Measurements from ENCODE around the gene TMEM245. TPM values are rescaled to one million over a fixed set of nuclear protein-coding genes. Genes with fewer than 3 reads are reported as not detected.
"Not testable (repeated sequence)": the region's sequence is repeated elsewhere in the genome, so short reads cannot be mapped to it uniquely, and the experiment has no call there.

The TMEM245 gene
- polyA plus RNA-seq, 3 donors from 2014 or later = 13.1 to 29.8 (median 20.8) TPM

DNA sequence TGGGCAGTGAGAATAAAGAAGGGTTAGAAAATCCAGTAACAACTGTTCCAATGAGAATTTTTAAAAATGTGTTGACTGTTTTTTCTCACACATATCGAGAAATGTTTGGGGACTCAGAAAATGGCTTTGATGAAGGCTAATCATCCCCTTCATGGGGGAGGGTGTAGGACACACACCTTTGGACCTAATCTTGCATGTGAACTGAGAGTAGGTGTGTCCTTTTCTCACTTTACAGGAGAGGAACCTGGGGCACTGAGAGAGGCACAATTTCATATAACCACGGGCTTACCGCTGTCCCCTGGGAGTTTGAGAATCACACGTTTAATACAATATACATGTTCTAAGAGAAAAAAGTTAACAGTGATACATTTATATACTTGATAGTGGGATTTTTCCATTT is 30.0 kb upstream of the TMEM245 start:
- H3K27ac Mint-ChIP-seq = no peak overlapping the region
- no peaks in the 10 kb centered on the region for H3K36me3 Mint-ChIP-seq
- H3K4me3 Mint-ChIP-seq = no peak overlapping the region
- peaks cover 8 to 16% (median 11%) of the 10 kb centered on the region in 6 donors for H3K9me3 Mint-ChIP-seq
- DNase-seq = no peak
- H3K27me3 Mint-ChIP-seq (ENCODE audit: low read depth in 3 of 3) = peaks cover 0 to 6% (median 0%) of the 10 kb centered on the region in 3 donors
- no peaks in the 10 kb centered on the region for H3K4me1 Mint-ChIP-seq

DNA sequence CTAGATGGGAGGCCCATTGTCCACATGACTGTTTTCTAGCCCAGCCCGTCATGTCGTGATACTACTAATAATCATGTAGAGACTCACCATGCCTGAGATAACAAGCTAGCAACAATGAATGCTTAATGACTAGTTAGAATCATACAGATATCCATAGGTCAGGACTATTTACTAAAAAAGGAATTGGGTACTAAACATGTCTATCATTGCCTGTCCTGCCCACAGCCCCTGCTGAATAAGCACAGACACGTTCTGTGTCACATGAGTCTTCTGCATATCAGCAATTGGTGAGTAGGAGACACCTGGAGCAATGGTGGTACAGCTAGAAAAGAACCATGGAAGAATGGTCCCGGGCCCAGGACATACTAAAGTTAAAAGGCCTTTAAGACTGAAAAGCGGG is 29.3 kb upstream of the TMEM245 start:
- Mint-ChIP-seq H3K27me3 (ENCODE audit: low read depth in 3 of 3) (peaks cover 0 to 6% (median 0%) of the 10 kb centered on the region in 3 donors), H3K4me1 (peaks cover 1 to 3% of the 10 kb centered on the region in 2 donors), H3K4me3 (no peak overlapping the region), H3K9me3 (peaks cover 8 to 13% (median 11%) of the 10 kb centered on the region in 6 donors), H3K36me3 (no peaks in the 10 kb centered on the region), H3K27ac (no peak overlapping the region)
- DNase-seq = no peak

DNA sequence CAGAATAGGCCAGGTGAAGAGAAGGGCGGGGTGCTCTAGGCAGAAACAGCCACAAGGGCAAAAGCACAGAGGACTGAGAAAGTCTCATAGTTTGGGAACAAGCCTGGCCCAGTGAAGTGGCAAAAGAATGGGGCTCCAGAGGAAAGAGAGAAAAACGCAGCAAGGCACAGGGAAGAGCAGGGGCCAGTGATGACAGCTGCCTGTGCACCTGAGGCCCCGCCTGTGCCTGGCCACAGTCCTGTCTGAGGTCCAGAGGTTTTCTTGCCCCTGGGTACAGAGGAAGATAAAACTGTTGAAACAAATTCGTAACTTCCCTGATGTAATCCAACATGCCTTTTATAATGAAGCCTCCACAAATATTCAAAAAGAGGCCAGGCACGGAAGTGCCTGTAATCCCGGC is 25.3 kb upstream of the TMEM245 start:
- Mint-ChIP-seq H3K27ac (no peak overlapping the region), H3K4me1 (peaks cover 7 to 8% of the 10 kb centered on the region in 2 donors), H3K36me3 (no peaks in the 10 kb centered on the region), H3K4me3 (no peak overlapping the region), H3K9me3 (peaks cover 0 to 4% (median 0%) of the 10 kb centered on the region in 6 donors), H3K27me3 (ENCODE audit: low read depth in 3 of 3) (peaks cover 0 to 1% (median 0%) of the 10 kb centered on the region in 3 donors)
- no peak for DNase-seq

DNA sequence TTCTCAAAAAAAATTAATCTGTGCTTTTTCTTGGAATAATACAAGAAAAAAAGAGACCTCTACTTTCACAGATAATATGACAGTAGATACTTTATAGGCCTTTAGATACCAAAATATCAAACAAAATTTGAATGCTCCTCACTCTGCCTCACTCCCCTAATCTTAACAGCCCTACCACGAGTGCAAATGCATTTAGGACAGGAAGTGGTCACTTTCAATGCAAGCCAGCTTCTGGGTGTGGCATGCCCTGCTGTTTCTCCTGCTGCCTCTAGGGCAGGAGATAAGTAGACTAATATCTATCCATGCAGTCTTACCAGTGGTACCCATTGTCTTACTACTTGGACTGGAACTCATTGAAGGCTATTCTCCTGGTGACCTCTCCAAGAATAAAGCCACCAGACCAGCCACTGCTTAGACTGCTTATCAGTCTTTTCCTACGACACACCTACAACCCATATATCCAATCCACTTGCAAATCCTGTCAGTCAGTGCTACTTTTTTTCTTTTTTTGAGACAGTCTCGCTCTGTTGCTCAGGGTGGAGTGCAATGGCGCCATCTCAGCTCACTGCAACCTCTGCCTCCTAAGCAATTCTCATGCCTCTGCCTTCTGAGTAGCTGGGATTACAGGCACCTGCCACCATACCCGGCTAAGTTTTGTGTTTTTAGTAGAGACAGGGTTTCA is 24.3 kb upstream of the TMEM245 start:
- Mint-ChIP-seq H3K27me3 (ENCODE audit: low read depth in 3 of 3) (peaks cover 0 to 5% (median 1%) of the 10 kb centered on the region in 3 donors), H3K4me1 (peaks cover 7 to 8% of the 10 kb centered on the region in 2 donors), H3K4me3 (peak overlapping the region in 2 of 5 donors; percentile 27 to 43), H3K36me3 (no peaks in the 10 kb centered on the region), H3K9me3 (peaks cover 0 to 4% (median 0%) of the 10 kb centered on the region in 6 donors), H3K27ac (no peak overlapping the region)
- peak; percentile 6 to 23 (median 17) for DNase-seq

DNA sequence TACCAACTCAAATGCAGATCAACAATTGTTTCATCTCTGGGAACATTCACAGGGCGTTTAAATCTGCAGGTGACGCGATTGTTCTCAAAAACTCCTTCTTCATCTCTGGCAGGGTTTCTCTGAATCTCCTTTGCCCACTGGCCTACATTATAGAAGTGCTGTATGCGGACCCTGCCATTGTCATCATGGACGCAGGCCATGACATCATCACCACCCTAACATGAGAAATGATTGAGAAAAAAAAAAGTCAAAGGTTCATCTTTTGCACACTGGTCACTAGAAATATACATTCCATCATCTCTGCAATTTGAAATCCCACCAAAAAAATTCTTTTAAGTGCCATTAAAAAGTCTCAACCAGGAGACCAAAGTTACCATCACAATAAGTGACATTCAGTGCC is 21.6 kb upstream of the TMEM245 start:
- no peaks in the 10 kb centered on the region for H3K9me3 Mint-ChIP-seq
- DNase-seq = no peak
- H3K4me1 Mint-ChIP-seq = peaks cover 7 to 8% of the 10 kb centered on the region in 2 donors
- H3K4me3 Mint-ChIP-seq = no peak overlapping the region
- no peaks in the 10 kb centered on the region for H3K36me3 Mint-ChIP-seq
- peaks cover 0 to 8% (median 0%) of the 10 kb centered on the region in 3 donors for H3K27me3 Mint-ChIP-seq (ENCODE audit: low read depth in 3 of 3)
- H3K27ac Mint-ChIP-seq = no peak overlapping the region

DNA sequence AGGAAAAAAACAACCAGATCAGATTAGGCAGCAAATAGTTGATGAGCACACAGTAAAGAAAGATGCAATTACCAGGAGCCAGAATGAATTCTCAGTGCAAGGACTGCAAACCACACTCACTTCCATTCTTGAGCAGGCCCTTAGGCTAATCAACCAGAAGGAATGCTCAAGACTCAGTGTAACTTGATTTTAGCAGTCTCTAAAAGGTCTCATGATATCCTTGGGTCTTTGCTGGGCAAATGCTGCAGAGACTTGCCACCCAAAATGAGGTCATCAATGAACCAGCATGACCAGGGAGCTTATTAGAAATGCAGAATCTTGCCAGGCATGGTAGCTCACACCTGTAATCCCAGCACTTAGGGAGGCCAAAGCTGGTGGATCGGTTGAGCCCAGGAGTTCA is 20.1 kb upstream of the TMEM245 start:
- Mint-ChIP-seq H3K4me1 (peaks cover 7 to 8% of the 10 kb centered on the region in 2 donors), H3K4me3 (no peak overlapping the region), H3K36me3 (no peaks in the 10 kb centered on the region), H3K27ac (no peak overlapping the region), H3K9me3 (no peaks in the 10 kb centered on the region), H3K27me3 (ENCODE audit: low read depth in 3 of 3) (peaks cover 0 to 8% (median 0%) of the 10 kb centered on the region in 3 donors)
- no peak for DNase-seq

DNA sequence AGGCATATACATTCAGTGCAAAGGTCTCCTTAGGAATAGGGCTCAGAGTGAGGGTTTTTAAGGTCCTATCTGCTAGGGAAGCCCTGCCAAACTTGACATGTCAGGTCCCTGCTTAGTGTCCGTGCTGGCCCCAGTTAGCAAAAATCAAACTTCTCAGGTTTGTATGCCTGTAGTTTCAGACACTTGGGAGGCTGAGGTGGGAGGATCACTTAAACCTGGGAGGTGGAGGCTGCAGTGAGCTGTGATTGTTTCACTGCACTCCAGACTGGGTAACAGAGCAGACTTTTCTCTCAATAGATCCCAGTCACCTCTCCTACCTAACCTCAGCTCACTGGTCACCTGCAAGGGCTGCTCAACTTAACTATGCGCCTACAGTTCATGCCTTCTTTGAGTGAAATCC is 18.7 kb upstream of the TMEM245 start:
- H3K4me3 Mint-ChIP-seq = no peak overlapping the region
- no peaks in the 10 kb centered on the region for H3K36me3 Mint-ChIP-seq
- H3K27me3 Mint-ChIP-seq (ENCODE audit: low read depth in 3 of 3) = peaks cover 0 to 8% (median 0%) of the 10 kb centered on the region in 3 donors
- no peak for DNase-seq
- H3K4me1 Mint-ChIP-seq = no peaks in the 10 kb centered on the region
- H3K27ac Mint-ChIP-seq = no peak overlapping the region
- H3K9me3 Mint-ChIP-seq = no peaks in the 10 kb centered on the region

DNA sequence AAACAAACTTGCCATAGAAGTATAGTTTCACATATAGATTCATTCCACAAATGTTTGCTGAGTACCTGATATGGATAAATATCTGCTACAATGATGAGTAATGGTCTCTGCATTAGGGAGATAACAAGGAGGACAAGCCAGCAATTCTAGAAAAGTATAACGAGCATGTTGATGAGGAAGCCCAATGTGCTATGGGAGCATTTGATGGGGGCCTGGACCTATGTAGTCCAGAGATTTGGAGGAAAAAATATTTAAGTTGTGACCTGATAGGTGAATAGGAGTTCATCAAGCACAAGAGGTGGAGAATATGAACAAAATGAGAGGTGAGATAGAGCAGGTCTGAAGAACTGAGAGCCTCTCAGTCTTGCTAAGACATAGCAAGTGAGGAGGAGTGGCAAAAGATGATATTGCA is 14.4 kb upstream of the TMEM245 start:
- no peak overlapping the region for H3K27ac Mint-ChIP-seq
- H3K4me1 Mint-ChIP-seq = no peaks in the 10 kb centered on the region
- H3K27me3 Mint-ChIP-seq (ENCODE audit: low read depth in 3 of 3) = peaks cover 0 to 3% (median 0%) of the 10 kb centered on the region in 3 donors
- no peaks in the 10 kb centered on the region for H3K36me3 Mint-ChIP-seq
- DNase-seq = no peak
- no peaks in the 10 kb centered on the region for H3K9me3 Mint-ChIP-seq
- no peak overlapping the region for H3K4me3 Mint-ChIP-seq

DNA sequence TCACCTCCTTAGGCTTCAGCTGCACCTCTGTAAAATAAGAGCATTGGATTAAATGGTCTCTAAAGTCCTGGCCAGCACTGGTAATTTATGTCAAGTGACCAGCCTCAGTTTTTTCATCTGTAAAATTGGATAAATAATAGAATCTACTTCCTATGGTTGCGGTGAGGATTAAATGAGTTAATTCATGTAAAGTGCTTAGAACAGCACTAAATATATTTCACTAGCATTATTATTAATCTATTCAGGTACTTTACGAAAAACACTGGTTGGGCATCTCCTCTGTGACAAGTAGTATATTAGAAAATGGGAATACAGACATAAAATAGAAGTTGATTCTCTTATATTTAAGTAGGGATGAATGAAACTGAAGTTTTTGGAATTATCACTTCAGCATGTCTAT is 13.8 kb upstream of the TMEM245 start:
- Mint-ChIP-seq H3K36me3 (no peaks in the 10 kb centered on the region), H3K4me1 (no peaks in the 10 kb centered on the region), H3K27me3 (ENCODE audit: low read depth in 3 of 3) (peaks cover 0 to 3% (median 0%) of the 10 kb centered on the region in 3 donors), H3K4me3 (no peak overlapping the region), H3K9me3 (no peaks in the 10 kb centered on the region), H3K27ac (no peak overlapping the region)
- no peak for DNase-seq

DNA sequence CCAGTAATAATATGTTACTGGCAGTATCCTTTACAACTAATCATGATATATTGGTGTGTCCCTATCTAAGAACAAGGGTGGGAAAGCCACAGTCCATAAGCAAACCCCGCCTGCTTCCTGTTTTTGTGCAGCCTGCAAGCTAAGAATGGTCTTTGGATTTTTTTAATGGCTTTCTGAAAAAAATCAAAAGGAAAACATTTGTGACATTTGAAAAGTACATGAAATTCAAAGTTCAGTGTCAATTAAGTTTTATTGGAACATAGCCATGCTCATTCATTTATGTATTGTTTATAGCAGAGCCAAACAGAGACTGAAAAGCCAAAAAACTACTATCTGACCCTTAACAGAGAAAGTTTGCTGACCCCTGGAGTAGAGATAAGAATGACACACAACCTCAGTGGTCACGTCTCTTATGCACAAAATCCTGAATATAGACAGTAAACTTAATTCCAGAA is 12.8 kb upstream of the TMEM245 start:
- H3K4me1 Mint-ChIP-seq = no peaks in the 10 kb centered on the region
- H3K36me3 Mint-ChIP-seq = no peaks in the 10 kb centered on the region
- no peak overlapping the region for H3K4me3 Mint-ChIP-seq
- no peak overlapping the region for H3K27ac Mint-ChIP-seq
- no peak for DNase-seq
- H3K27me3 Mint-ChIP-seq (ENCODE audit: low read depth in 3 of 3) = peaks cover 0 to 3% (median 0%) of the 10 kb centered on the region in 3 donors
- no peaks in the 10 kb centered on the region for H3K9me3 Mint-ChIP-seq

DNA sequence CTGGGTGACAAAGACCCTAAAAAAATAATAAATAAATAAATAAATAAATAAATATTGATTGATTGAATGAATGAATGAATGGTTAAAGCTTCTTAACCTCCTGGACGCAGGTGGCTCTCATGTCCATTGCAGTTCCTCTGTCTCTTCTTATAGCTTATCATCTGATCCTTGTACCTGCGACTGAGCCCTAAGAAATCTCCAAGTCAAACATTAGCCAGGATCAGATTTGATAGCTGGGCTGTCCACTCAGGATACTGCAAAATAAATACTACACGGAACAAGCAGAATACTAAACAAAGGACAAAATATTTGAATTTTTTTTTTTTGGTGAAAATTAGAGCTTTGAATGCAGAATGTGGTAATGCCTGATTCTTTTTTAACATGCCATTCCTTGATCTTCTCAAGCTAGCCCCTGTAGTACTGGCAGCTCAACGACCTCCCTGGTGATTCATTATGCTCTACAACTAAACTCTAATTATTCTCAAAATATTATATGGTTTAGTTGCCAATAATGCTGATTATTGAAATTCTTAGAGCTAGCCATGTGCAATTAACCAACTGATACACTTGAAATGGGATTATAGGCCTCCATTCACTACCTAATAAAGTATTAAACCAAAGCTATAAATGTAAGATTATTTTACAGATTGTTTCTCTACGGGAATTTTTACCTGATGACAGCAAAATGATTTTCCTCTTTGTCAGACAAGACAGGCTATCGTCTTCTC is 9.9 kb upstream of the TMEM245 start:
- Mint-ChIP-seq H3K4me1 (no peaks in the 10 kb centered on the region), H3K9me3 (no peaks in the 10 kb centered on the region), H3K36me3 (no peaks in the 10 kb centered on the region), H3K27ac (no peak overlapping the region), H3K4me3 (no peak overlapping the region), H3K27me3 (ENCODE audit: low read depth in 3 of 3) (no peaks in the 10 kb centered on the region)
- DNase-seq = no peak

DNA sequence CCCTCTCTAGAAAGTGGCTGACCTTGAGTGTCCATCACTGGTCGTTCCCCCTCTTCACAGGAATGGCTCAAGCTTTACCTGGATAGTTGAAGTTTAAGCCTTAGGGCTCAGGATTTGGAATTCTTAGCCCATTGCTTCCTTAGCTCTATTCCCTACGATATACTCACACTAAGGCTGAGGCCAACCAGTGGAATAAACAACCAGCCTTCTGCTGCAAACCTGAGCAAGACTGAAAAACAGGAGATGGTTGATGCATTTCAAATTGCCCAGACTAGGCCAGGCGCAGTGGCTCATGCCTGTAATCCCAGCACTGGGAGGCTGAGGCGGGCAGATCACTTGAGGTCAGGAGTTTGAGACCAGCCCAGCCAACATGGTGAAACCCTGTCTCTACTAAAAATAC is 6.9 kb upstream of the TMEM245 start:
- not testable (repeated sequence) for H3K27me3 Mint-ChIP-seq (ENCODE audit: low read depth in 3 of 3); H3K9me3 Mint-ChIP-seq; H3K4me1 Mint-ChIP-seq; H3K27ac Mint-ChIP-seq; DNase-seq; H3K4me3 Mint-ChIP-seq; H3K36me3 Mint-ChIP-seq

DNA sequence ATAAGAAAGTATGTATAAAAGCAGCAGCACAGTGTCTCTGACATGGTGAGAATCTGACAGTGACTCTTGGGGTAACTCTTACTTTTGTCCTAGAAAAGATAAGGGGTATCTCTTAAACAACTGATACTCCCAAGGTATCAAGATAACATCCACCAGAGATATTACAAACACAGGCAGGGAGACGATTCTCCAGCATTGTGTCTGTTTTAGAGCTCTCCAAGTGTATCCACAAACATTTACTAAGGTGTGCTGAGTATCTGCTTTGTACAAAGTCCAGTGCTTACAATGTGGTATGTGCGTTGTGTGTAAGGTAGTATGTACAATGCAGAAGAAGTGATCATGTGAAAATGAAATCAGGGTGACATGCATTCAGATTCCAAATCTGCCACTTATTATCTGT is 4.4 kb upstream of the TMEM245 start:
- DNase-seq = no peak
- Mint-ChIP-seq H3K36me3 (no peaks in the 10 kb centered on the region), H3K27ac (no peak overlapping the region), H3K9me3 (no peaks in the 10 kb centered on the region), H3K4me1 (peaks cover 7 to 9% of the 10 kb centered on the region in 2 donors), H3K27me3 (ENCODE audit: low read depth in 3 of 3) (peaks cover 0 to 6% (median 3%) of the 10 kb centered on the region in 3 donors), H3K4me3 (no peak overlapping the region)
